CD14-positive monocyte (primary cell): Measurements from ENCODE around the gene RPL36A. TPM values are rescaled to one million over a fixed set of nuclear protein-coding genes. Genes with fewer than 3 reads are reported as not detected.

Experiments used
- DNase-seq, 3 donors: peaks; one replicate each; pipeline ENCODE4 v3.0.0-alpha.2; 2011 to 2022
- H2AFZ ChIP-seq: 2 replicates; pipeline ENCODE4 v1.6.0; 2012; ENCODE audit warnings: mild to moderate bottlenecking, low read depth, low read length, inconsistent platforms; ENCODE audit not compliant: insufficient read depth, poor library complexity, severe bottlenecking
- H3K27ac ChIP-seq, 2 donors: 1 replicate in 1 of 2; 2 replicates in 1 of 2; pipeline ENCODE4 v1.5.1; 2012 to 2013; ENCODE audit warnings: low read length in 2 of 2, control low read depth in 1 of 2, inconsistent platforms in 1 of 2, low read depth in 1 of 2, mild to moderate bottlenecking in 1 of 2
- H3K27me3 ChIP-seq, 2 donors: one replicate each; pipeline versions ENCODE4 v1.6.0 to v1.6.1; 2011 to 2013; ENCODE audit warnings: low read length in 2 of 2; ENCODE audit not compliant: control insufficient read depth in 2 of 2, insufficient read depth in 2 of 2
- H3K36me3 ChIP-seq, 2 donors: replicated peaks in 1 of 2; 1 replicate in 1 of 2; 2 replicates in 1 of 2; pipeline versions ENCODE4 v1.5.1 to v1.6.1; 2012 to 2013; ENCODE audit warnings: low read length in 2 of 2, control low read depth in 1 of 2, inconsistent platforms in 1 of 2, mild to moderate bottlenecking in 1 of 2; ENCODE audit not compliant: insufficient read depth in 2 of 2, control insufficient read depth in 1 of 2
- H3K4me1 ChIP-seq, 2 donors: 1 replicate in 1 of 2; 2 replicates in 1 of 2; pipeline versions ENCODE4 v1.5.1 to v1.6.1; 2012 to 2013; ENCODE audit warnings: low read length in 2 of 2, control low read depth in 1 of 2, inconsistent platforms in 1 of 2, mild to moderate bottlenecking in 1 of 2, moderate library complexity in 1 of 2; ENCODE audit not compliant: insufficient read depth in 2 of 2, control insufficient read depth in 1 of 2
- H3K4me2 ChIP-seq: replicated peaks from 2 replicates; pipeline ENCODE3; 2012; ENCODE audit warnings: low read length, moderate library complexity, mild to moderate bottlenecking; ENCODE audit not compliant: poor library complexity, severe bottlenecking; ENCODE audit errors: extremely low read depth
- H3K4me3 ChIP-seq, 3 experiments: fragments of 200-600 bp in 1 of 3; sonication (generic) in 1 of 3; replicated peaks in 1 of 3; 1 replicate in 2 of 3; 2 replicates in 1 of 3; pipeline ENCODE4 v1.5.1; 2011 to 2013; ENCODE audit warnings: low read length in 3 of 3, mild to moderate bottlenecking in 3 of 3, control low read depth in 2 of 3, low read depth in 2 of 3, inconsistent platforms in 1 of 3, moderate library complexity in 1 of 3
- H3K79me2 ChIP-seq: 2 replicates; pipeline ENCODE4 v1.6.0; 2012; ENCODE audit warnings: mild to moderate bottlenecking, control low read depth, inconsistent platforms, low read length, moderate library complexity; ENCODE audit not compliant: insufficient read depth
- H3K9ac ChIP-seq: 2 replicates; pipeline ENCODE4 v1.6.0; 2017; ENCODE audit warnings: low read length, mild to moderate bottlenecking; ENCODE audit not compliant: insufficient read depth, poor library complexity, severe bottlenecking
- H3K9me3 ChIP-seq, 2 donors: replicated peaks in 1 of 2; 1 replicate in 1 of 2; 2 replicates in 1 of 2; pipeline versions ENCODE4 v1.5.1 to v1.6.1; 2012 to 2013; ENCODE audit warnings: low read length in 2 of 2, control low read depth in 1 of 2; ENCODE audit not compliant: control insufficient read depth in 1 of 2, insufficient read depth in 1 of 2
- H4K20me1 ChIP-seq: 2 replicates; pipeline ENCODE4 v1.6.0; 2012; ENCODE audit warnings: mild to moderate bottlenecking, low read length, control low read depth, moderate library complexity; ENCODE audit not compliant: insufficient read depth
- H3K27ac Mint-ChIP-seq, 7 donors: one replicate each; pipeline ENCODE4 v1.8.0; 2020; ENCODE audit warnings: mild to moderate bottlenecking in 7 of 7, mixed read lengths in 7 of 7, moderate library complexity in 6 of 7, inconsistent platforms in 2 of 7
- H3K27me3 Mint-ChIP-seq, 3 donors: one replicate each; pipeline ENCODE4 v1.8.0; 2021 to 2022; ENCODE audit warnings: low read depth in 3 of 3, mild to moderate bottlenecking in 3 of 3, mixed read lengths in 3 of 3, moderate library complexity in 3 of 3, inconsistent platforms in 1 of 3
- H3K36me3 Mint-ChIP-seq, 2 donors: one replicate each; pipeline ENCODE4 v1.8.0; 2020; ENCODE audit warnings: mixed read lengths in 2 of 2, inconsistent platforms in 1 of 2, mild to moderate bottlenecking in 1 of 2
- H3K4me1 Mint-ChIP-seq: one replicate; pipeline ENCODE4 v1.8.0; 2020; ENCODE audit warnings: mild to moderate bottlenecking, mixed read lengths
- H3K4me3 Mint-ChIP-seq, 2 donors: one replicate each; pipeline ENCODE4 v1.8.0; 2020; ENCODE audit warnings: mild to moderate bottlenecking in 2 of 2, mixed read lengths in 2 of 2, moderate library complexity in 1 of 2
- H3K9me3 Mint-ChIP-seq, 7 donors: one replicate each; pipeline ENCODE4 v1.8.0; 2020 to 2022; ENCODE audit warnings: mixed read lengths in 7 of 7, mild to moderate bottlenecking in 6 of 7, moderate library complexity in 6 of 7, inconsistent platforms in 2 of 7
- WGBS: methylation state at CpG from one replicate; pipeline ENCODE4 v1.1.5; 2013; ENCODE audit warnings: missing lambda C conversion rate; ENCODE audit not compliant: insufficient coverage; 5-methylcytosine and 5-hydroxymethylcytosine counted together
- intact Hi-C, 2 donors: fragments of 100-400 bp; cut with micrococcal nuclease; formaldehyde crosslinking; loops; one replicate each; pipeline versions ENCODE4 v1.15.0 to v1.15.1; 2023
- polyA plus RNA-seq, 3 donors: library from polyadenylated mRNA; depleted of rRNA in 1 of 3; unstranded in 2 of 3; stranded (reverse) in 1 of 3; fragments of 300-500 nt in 2 of 3; fragments of >200 nt in 1 of 3; fragmentation: Illumina TruSeq in 2 of 3; gene quantifications; 1 replicate in 2 of 3; 2 replicates in 1 of 3; pipeline ENCODE4 v1.2.3, GENCODE V29; 2012 to 2021
- TF ChIP-seq, protein P1 (sequence below): fragments of 200-600 bp; IDR thresholded peaks from one replicate; pipeline ENCODE4 v1.8.0; 2022; ENCODE audit warnings: antibody characterized with exemption, mild to moderate bottlenecking

The RPL36A gene
- polyA plus RNA-seq, 3 donors: 833 to 2,390 (median 875) TPM

DNA sequence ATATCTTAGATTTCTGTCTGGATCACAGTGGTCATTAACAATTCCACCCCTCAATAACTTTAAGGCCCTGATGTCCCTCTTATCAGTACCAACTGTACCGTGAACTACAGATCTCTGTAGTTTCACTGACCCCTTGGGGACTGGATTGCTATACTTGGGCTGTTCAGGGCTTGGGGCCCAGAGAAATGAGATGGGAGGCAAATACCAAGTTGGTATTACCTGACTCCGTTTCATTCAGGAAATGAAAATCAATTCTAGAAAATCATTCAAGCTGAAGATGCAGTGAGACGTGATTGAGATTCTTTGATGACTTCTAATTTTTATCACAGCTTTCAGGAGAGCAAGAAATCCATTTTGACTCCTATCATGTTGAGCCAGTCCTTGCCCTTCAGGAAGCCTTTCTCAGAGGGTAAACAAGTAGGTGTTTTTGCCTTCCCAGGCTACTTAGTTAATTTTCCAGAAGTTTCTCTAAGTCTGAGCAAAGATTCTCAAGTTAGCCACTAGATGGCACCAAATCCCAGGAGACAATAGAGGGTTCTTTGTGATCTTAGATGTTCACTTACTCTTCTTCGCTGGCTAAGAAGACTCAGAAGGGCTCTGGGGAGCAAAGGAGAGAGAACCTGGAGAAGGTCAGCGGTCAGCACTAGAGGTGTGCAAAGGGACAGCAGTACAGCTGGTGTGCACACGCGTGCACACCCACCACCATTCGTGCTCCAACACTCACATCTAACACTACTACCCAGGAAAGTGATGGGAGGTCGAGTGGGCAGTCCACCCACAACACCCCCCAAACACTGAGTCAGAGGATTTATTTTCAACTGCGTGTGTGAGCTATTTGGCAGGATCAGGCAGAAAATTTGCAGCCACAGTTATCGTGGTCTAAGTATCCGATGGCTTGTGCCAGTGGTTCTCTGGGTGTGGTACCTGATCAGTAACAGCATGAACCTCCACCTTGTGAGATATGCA, 24.7 kb downstream of the RPL36A start:
- Mint-ChIP-seq H3K36me3 (peaks cover 24 to 27% of the 10 kb centered on the region in 2 donors), H3K4me3 (peak overlapping the region in 1 of 2 donors; percentile 16), H3K4me1 (peaks cover 37% of the 10 kb centered on the region), H3K27ac (peak overlapping the region in 3 of 7 donors; percentile 33 to 42 (median 37)), H3K9me3 (peaks cover 0 to 2% (median 0%) of the 10 kb centered on the region in 7 donors), H3K27me3 (peaks cover 0 to 14% (median 0%) of the 10 kb centered on the region in 3 donors)
- H3K27ac ChIP-seq: no peak overlapping the region
- no peaks in the 10 kb centered on the region for H3K9me3 ChIP-seq
- no CpG with 5 or more reads among the region's 12 CpGs for WGBS
- H3K4me1 ChIP-seq: peaks cover 21 to 30% of the 10 kb centered on the region in 2 donors
- no peak overlapping the region for H3K4me3 ChIP-seq
- H4K20me1 ChIP-seq: no peaks in the 10 kb centered on the region
- H3K27me3 ChIP-seq: no peaks in the 10 kb centered on the region
- H2AFZ ChIP-seq: no peak overlapping the region
- H3K9ac ChIP-seq: no peak overlapping the region
- peak; percentile 42 to 73 (median 62) for DNase-seq
- H3K79me2 ChIP-seq: peaks cover 27% of the 10 kb centered on the region
- TF ChIP-seq, protein P1, sequence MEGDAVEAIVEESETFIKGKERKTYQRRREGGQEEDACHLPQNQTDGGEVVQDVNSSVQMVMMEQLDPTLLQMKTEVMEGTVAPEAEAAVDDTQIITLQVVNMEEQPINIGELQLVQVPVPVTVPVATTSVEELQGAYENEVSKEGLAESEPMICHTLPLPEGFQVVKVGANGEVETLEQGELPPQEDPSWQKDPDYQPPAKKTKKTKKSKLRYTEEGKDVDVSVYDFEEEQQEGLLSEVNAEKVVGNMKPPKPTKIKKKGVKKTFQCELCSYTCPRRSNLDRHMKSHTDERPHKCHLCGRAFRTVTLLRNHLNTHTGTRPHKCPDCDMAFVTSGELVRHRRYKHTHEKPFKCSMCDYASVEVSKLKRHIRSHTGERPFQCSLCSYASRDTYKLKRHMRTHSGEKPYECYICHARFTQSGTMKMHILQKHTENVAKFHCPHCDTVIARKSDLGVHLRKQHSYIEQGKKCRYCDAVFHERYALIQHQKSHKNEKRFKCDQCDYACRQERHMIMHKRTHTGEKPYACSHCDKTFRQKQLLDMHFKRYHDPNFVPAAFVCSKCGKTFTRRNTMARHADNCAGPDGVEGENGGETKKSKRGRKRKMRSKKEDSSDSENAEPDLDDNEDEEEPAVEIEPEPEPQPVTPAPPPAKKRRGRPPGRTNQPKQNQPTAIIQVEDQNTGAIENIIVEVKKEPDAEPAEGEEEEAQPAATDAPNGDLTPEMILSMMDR: peak; percentile 63
- H3K4me2 ChIP-seq: no peak overlapping the region
- H3K36me3 ChIP-seq: peaks cover 8 to 18% of the 10 kb centered on the region in 2 donors
- intact Hi-C loops: loop anchor here in 1 of 2 donors (5.0 kb wide), 1 partner anchor 182 kb away; no protein-coding TSS in a partner anchor

DNA sequence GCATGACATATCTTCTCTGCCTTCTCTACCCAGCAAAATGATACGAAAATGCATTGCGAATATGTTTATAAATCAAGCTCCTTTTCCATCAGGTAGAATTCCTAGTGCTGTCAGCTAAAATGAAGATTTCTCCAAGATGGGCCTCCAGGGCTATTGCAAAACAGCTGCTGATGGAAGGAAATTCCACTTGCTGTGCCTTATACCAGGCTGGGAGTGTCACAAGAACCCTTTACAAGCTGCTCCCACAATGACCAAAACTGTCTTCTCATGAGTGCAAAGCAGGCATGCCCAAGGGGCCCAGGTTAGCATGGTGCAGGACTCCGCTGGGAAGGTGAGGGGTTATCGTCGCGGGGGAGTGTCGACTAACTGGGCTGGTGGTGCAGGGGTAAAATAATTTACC, 25.9 kb downstream of the RPL36A start:
- no peak overlapping the region for H3K27ac Mint-ChIP-seq

More for the DNA sequence above, 25.9 kb downstream of the RPL36A start:
- Mint-ChIP-seq H3K4me1 (peaks cover 32% of the 10 kb centered on the region), H3K36me3 (peaks cover 32 to 33% of the 10 kb centered on the region in 2 donors), H3K27me3 (peaks cover 0 to 14% (median 0%) of the 10 kb centered on the region in 3 donors), H3K4me3 (no peak overlapping the region), H3K9me3 (peaks cover 0 to 2% (median 0%) of the 10 kb centered on the region in 7 donors)
- H3K9ac ChIP-seq: no peak overlapping the region
- peaks cover 15% of the 10 kb centered on the region for H3K79me2 ChIP-seq
- peaks cover 18 to 20% of the 10 kb centered on the region in 2 donors for H3K4me1 ChIP-seq
- H4K20me1 ChIP-seq: no peaks in the 10 kb centered on the region
- H2AFZ ChIP-seq: peak overlapping the region; percentile 84
- H3K27ac ChIP-seq: no peak overlapping the region
- H3K27me3 ChIP-seq: no peaks in the 10 kb centered on the region
- H3K36me3 ChIP-seq: peaks cover 8 to 18% of the 10 kb centered on the region in 2 donors
- H3K4me3 ChIP-seq: no peak overlapping the region
- intact Hi-C loops: loop anchor here in 1 of 2 donors (5.0 kb wide), 1 partner anchor 181 kb away; no protein-coding TSS in a partner anchor
- no peaks in the 10 kb centered on the region for H3K9me3 ChIP-seq
- no peak for DNase-seq
- WGBS: no CpG with 5 or more reads among the region's 7 CpGs
- no peak overlapping the region for H3K4me2 ChIP-seq
- TF ChIP-seq, protein P1: no peak
